ENCODE results near the gene ADGRG4.
"Not testable (repeated sequence)": the region's sequence is repeated elsewhere in the genome, so short reads cannot be mapped to it uniquely, and the experiment has no call there.

The ADGRG4 gene

GRCh38 chrX:136300721-136301120 lies at the start of gene ADGRG4:
ADGRG4 (plus strand) TSS chrX:136300963; CDS start chrX:136308778, 7,815 bp downstream.
- ATAC-seq, H3K27ac Mint-ChIP-seq, H3K36me3 Mint-ChIP-seq, H3K4me1 Mint-ChIP-seq, H3K4me3 Mint-ChIP-seq, H3K27me3 Mint-ChIP-seq, H3K9me3 Mint-ChIP-seq: not testable (repeated sequence)

- Mint-ChIP-seq H3K36me3 (no peaks in the 10 kb centered on the region), H3K27me3 (no peaks in the 10 kb centered on the region), H3K27ac (peak within 1 kb of the TSS; percentile 74), H3K9me3 (no peaks in the 10 kb centered on the region), H3K4me1 (peaks cover 19% of the 10 kb centered on the region), H3K4me3 (peak within 1 kb of the TSS; percentile 89)
- ATAC-seq: peak; percentile 95
These were observed 49.4 kb upstream of the ADGRG4 start, which contains the start of gene MAP7D3 for GRCh38 chrX:136251041-136251991. MAP7D3 (minus strand) TSS chrX:136251400; CDS start chrX:136251358, 42 bp downstream.

- H3K9me3 Mint-ChIP-seq: no peaks in the 10 kb centered on the region
- H3K4me1 Mint-ChIP-seq: peaks cover 15% of the 10 kb centered on the region
- H3K4me3 Mint-ChIP-seq: no peak overlapping the region
- no peak for ATAC-seq
- no peaks in the 10 kb centered on the region for H3K27me3 Mint-ChIP-seq
- H3K27ac Mint-ChIP-seq: no peak overlapping the region
- H3K36me3 Mint-ChIP-seq: no peaks in the 10 kb centered on the region
These were observed 45.2 kb upstream of the ADGRG4 start for GRCh38 chrX:136255541-136255940.

GRCh38 chrX:136256026-136256425 lies 44.7 kb upstream of the ADGRG4 start:
- no peak overlapping the region for H3K4me3 Mint-ChIP-seq
- H3K36me3 Mint-ChIP-seq: no peaks in the 10 kb centered on the region
- peaks cover 15% of the 10 kb centered on the region for H3K4me1 Mint-ChIP-seq
- H3K27ac Mint-ChIP-seq: no peak overlapping the region
- no peaks in the 10 kb centered on the region for H3K9me3 Mint-ChIP-seq
- no peak for ATAC-seq
- H3K27me3 Mint-ChIP-seq: no peaks in the 10 kb centered on the region

- H3K9me3 Mint-ChIP-seq: no peaks in the 10 kb centered on the region
- no peaks in the 10 kb centered on the region for H3K27me3 Mint-ChIP-seq
- H3K27ac Mint-ChIP-seq: no peak overlapping the region
- H3K4me3 Mint-ChIP-seq: no peak overlapping the region
- peaks cover 7% of the 10 kb centered on the region for H3K4me1 Mint-ChIP-seq
- no peaks in the 10 kb centered on the region for H3K36me3 Mint-ChIP-seq
- no peak for ATAC-seq
These were observed 41.8 kb upstream of the ADGRG4 start for GRCh38 chrX:136258951-136259350.

GRCh38 chrX:136259543-136259942 lies 41.2 kb upstream of the ADGRG4 start:
- Mint-ChIP-seq H3K4me3 (no peak overlapping the region), H3K4me1 (peaks cover 7% of the 10 kb centered on the region), H3K36me3 (no peaks in the 10 kb centered on the region), H3K27me3 (no peaks in the 10 kb centered on the region), H3K27ac (no peak overlapping the region), H3K9me3 (no peaks in the 10 kb centered on the region)
- ATAC-seq: no peak

GRCh38 chrX:136260776-136261175 lies 40.0 kb upstream of the ADGRG4 start:
- Mint-ChIP-seq H3K36me3 (no peaks in the 10 kb centered on the region), H3K9me3 (no peaks in the 10 kb centered on the region), H3K27me3 (no peaks in the 10 kb centered on the region), H3K4me3 (no peak overlapping the region), H3K4me1 (peaks cover 6% of the 10 kb centered on the region), H3K27ac (no peak overlapping the region)
- ATAC-seq: no peak

GRCh38 chrX:136261321-136261720 lies 39.4 kb upstream of the ADGRG4 start:
- H3K9me3 Mint-ChIP-seq: no peaks in the 10 kb centered on the region
- peaks cover under 1% of the 10 kb centered on the region for H3K4me1 Mint-ChIP-seq
- H3K27me3 Mint-ChIP-seq: no peaks in the 10 kb centered on the region
- no peak overlapping the region for H3K4me3 Mint-ChIP-seq
- no peaks in the 10 kb centered on the region for H3K36me3 Mint-ChIP-seq
- no peak overlapping the region for H3K27ac Mint-ChIP-seq
- no peak for ATAC-seq

GRCh38 chrX:136262243-136262642 lies 38.5 kb upstream of the ADGRG4 start:
- Mint-ChIP-seq H3K27me3 (no peaks in the 10 kb centered on the region), H3K9me3 (no peaks in the 10 kb centered on the region), H3K27ac (no peak overlapping the region), H3K36me3 (no peaks in the 10 kb centered on the region), H3K4me1 (no peaks in the 10 kb centered on the region), H3K4me3 (no peak overlapping the region)
- no peak for ATAC-seq

- no peak for ATAC-seq
- no peak overlapping the region for H3K27ac Mint-ChIP-seq
- no peaks in the 10 kb centered on the region for H3K9me3 Mint-ChIP-seq
- H3K4me1 Mint-ChIP-seq: no peaks in the 10 kb centered on the region
- H3K27me3 Mint-ChIP-seq: no peaks in the 10 kb centered on the region
- H3K4me3 Mint-ChIP-seq: no peak overlapping the region
- no peaks in the 10 kb centered on the region for H3K36me3 Mint-ChIP-seq
These were observed 37.9 kb upstream of the ADGRG4 start for GRCh38 chrX:136262812-136263315.

GRCh38 chrX:136266828-136267227 lies 33.9 kb upstream of the ADGRG4 start:
- no peaks in the 10 kb centered on the region for H3K27me3 Mint-ChIP-seq
- H3K9me3 Mint-ChIP-seq: no peaks in the 10 kb centered on the region
- no peak overlapping the region for H3K4me3 Mint-ChIP-seq
- no peaks in the 10 kb centered on the region for H3K36me3 Mint-ChIP-seq
- H3K27ac Mint-ChIP-seq: no peak overlapping the region
- ATAC-seq: no peak
- H3K4me1 Mint-ChIP-seq: no peaks in the 10 kb centered on the region

- no peak overlapping the region for H3K4me3 Mint-ChIP-seq
- H3K27ac Mint-ChIP-seq: no peak overlapping the region
- H3K27me3 Mint-ChIP-seq: no peaks in the 10 kb centered on the region
- no peak for ATAC-seq
- no peaks in the 10 kb centered on the region for H3K9me3 Mint-ChIP-seq
- H3K4me1 Mint-ChIP-seq: no peaks in the 10 kb centered on the region
- H3K36me3 Mint-ChIP-seq: no peaks in the 10 kb centered on the region
These were observed 32.4 kb upstream of the ADGRG4 start for GRCh38 chrX:136268051-136269048.

- Mint-ChIP-seq H3K4me3 (no peak overlapping the region), H3K36me3 (no peaks in the 10 kb centered on the region), H3K9me3 (no peaks in the 10 kb centered on the region), H3K27me3 (no peaks in the 10 kb centered on the region), H3K4me1 (no peaks in the 10 kb centered on the region), H3K27ac (no peak overlapping the region)
- no peak for ATAC-seq
These were observed 30.8 kb upstream of the ADGRG4 start for GRCh38 chrX:136269921-136270320.

- Mint-ChIP-seq H3K27me3 (no peaks in the 10 kb centered on the region), H3K27ac (no peak overlapping the region), H3K4me3 (no peak overlapping the region), H3K36me3 (no peaks in the 10 kb centered on the region), H3K4me1 (no peaks in the 10 kb centered on the region), H3K9me3 (no peaks in the 10 kb centered on the region)
- ATAC-seq: no peak
These were observed 29.5 kb upstream of the ADGRG4 start for GRCh38 chrX:136271300-136271699.

GRCh38 chrX:136272325-136272724 lies 28.4 kb upstream of the ADGRG4 start:
- H3K27ac Mint-ChIP-seq: no peak overlapping the region
- H3K27me3 Mint-ChIP-seq: no peaks in the 10 kb centered on the region
- no peaks in the 10 kb centered on the region for H3K36me3 Mint-ChIP-seq
- no peaks in the 10 kb centered on the region for H3K4me1 Mint-ChIP-seq
- ATAC-seq: no peak
- no peak overlapping the region for H3K4me3 Mint-ChIP-seq
- no peaks in the 10 kb centered on the region for H3K9me3 Mint-ChIP-seq

All from stimulated activated memory B cell treated with anti-CD40 and anti-IgM and Interleukin-4, amounts not matched to agents 10 μg/mL and 1 μg/mL and 100 μg/mL, for 72 hours (primary cell).